Measurements from ENCODE around the gene PBLD.
"Not testable (repeated sequence)": the region's sequence is repeated elsewhere in the genome, so short reads cannot be mapped to it uniquely, and the experiment has no call there.

DNA sequence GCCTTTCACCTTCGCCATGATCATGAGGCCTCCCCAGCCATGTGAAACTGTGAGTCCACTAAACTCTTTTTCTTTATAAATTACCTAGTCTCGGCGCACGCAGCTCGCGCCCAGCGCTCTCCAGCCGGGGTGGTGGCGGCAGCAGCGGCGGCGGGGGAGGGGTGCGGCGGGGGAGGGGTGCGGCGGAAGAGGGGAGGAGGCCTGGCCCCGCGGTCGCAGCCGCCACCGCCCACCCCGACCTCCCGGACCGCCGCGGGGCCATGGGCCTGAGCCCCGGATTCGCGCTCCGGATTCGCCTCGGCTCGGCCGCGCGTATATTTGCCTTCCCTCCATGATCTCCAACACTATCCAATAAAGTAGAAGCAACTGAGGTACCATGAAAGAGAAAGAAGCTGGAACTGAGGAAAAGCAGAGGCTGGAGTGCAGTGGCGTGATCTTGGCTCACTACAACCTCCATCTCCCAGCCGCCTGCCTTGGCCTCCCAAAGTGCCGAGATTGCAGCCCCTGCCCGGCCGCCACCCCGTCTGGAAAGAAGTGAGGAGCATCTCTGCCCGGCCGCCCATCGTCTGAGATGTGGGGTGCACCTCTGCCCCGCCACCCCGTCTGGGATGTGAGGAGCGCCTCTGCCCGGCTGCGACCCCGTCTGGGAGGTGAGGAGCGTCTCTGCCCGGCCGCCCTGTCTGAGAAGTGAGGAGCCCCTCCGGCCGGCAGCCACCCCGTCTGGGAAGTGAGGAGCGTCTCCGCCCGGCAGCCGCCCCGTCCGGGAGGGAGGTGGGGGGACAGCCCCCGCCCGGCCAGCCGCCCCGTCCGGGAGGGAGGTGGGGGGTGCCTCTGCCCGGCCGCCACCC, 53.6 kb downstream of the PBLD start:
- TF ChIP-seq, protein P1, sequence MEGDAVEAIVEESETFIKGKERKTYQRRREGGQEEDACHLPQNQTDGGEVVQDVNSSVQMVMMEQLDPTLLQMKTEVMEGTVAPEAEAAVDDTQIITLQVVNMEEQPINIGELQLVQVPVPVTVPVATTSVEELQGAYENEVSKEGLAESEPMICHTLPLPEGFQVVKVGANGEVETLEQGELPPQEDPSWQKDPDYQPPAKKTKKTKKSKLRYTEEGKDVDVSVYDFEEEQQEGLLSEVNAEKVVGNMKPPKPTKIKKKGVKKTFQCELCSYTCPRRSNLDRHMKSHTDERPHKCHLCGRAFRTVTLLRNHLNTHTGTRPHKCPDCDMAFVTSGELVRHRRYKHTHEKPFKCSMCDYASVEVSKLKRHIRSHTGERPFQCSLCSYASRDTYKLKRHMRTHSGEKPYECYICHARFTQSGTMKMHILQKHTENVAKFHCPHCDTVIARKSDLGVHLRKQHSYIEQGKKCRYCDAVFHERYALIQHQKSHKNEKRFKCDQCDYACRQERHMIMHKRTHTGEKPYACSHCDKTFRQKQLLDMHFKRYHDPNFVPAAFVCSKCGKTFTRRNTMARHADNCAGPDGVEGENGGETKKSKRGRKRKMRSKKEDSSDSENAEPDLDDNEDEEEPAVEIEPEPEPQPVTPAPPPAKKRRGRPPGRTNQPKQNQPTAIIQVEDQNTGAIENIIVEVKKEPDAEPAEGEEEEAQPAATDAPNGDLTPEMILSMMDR (IDR thresholded peaks at IDR 0.05; ENCODE audit: low read depth, low read length, poor library complexity, severe bottlenecking), result not testable (repeated sequence)
- TF ChIP-seq EZH2phosphoT487 (IDR thresholded peaks at IDR 0.05; ENCODE audit: borderline replicate concordance, low read length), result not testable (repeated sequence)
